H7 (cell line): ENCODE results near the gene DCAF7. TPM values are rescaled to one million over a fixed set of nuclear protein-coding genes. Genes with fewer than 3 reads are reported as not detected.

Experiments
- DNase-seq: peaks from one replicate; pipeline ENCODE4 v3.0.0; 2012
- H3K27me3 ChIP-seq: 2 replicates; pipeline ENCODE4 v1.6.0; 2011; ENCODE audit warnings: mild to moderate bottlenecking, low read length; ENCODE audit not compliant: control insufficient read depth, insufficient read depth
- H3K36me3 ChIP-seq: replicated peaks from 2 replicates; pipeline ENCODE4 v1.5.1; 2011; ENCODE audit warnings: low read length; ENCODE audit not compliant: control insufficient read depth, insufficient read depth
- H3K4me3 ChIP-seq: 2 replicates; pipeline ENCODE4 v1.5.1; 2011; ENCODE audit warnings: low read depth, mild to moderate bottlenecking, control low read depth, low read length, moderate library complexity; ENCODE audit not compliant: insufficient read depth
- total RNA-seq: library from RNA; depleted of rRNA; stranded (reverse); fragments of >200 nt; shearing (Covaris generic); gene quantifications from 2 replicates; pipeline ENCODE4 v1.2.3, GENCODE V29; 2014

The DCAF7 gene
- total RNA-seq, 1 experiment from 2014 or later: 60.8 TPM

GRCh38 chr17:63578027-63578768, 27.9 kb downstream of the DCAF7 start:
- Histone ChIP-seq H3K36me3 (peaks cover 13% of the 10 kb centered on the region), H3K4me3 (no peak overlapping the region), H3K27me3 (no peaks in the 10 kb centered on the region)
- no peak for DNase-seq

GRCh38 chr17:63578769-63579111, 28.5 kb downstream of the DCAF7 start:
- Histone ChIP-seq H3K36me3 (peaks cover 17% of the 10 kb centered on the region), H3K27me3 (no peaks in the 10 kb centered on the region), H3K4me3 (no peak overlapping the region)
- DNase-seq: no peak

DNA sequence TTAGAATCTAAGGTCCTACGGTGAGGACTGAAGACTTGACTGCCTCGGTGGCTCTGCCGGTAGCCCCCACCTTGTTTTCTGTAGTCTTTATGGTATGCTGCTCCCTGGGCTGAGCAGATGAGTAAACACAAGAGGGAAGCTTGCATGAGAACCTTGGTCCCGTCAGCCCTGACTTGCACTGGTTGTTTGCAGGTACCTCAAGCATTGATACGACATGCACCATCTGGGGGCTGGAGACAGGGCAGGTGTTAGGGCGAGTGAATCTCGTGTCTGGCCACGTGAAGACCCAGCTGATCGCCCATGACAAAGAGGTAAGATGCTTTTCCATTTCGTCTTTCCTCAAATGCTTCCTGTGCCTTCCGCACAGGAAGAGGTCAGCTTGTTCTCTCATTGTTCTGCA, 29.4 kb downstream of the DCAF7 start:
- Histone ChIP-seq H3K27me3 (no peaks in the 10 kb centered on the region), H3K36me3 (peaks cover 17% of the 10 kb centered on the region), H3K4me3 (no peak overlapping the region)
- peak; percentile 26 for DNase-seq

DNA sequence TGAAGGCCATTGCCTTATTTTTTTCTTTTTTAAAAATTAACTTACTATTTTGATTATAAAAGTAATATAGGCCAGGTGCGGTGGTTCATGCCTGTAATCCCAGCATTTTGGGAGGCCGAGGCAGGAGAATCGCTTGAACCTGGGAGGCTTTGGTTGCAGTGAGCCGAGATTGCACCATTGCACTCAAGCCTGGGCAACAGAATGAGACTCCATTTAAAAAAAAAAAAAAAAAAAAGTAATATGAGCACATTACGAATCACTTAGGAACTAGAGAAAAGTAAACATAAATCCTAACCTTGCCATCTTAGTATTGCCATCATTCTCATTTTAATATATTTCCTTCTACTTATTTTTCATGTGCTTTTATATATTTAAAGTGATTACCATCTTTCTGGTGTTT, 37.5 kb downstream of the DCAF7 start:
- no peak for DNase-seq
- Histone ChIP-seq H3K4me3 (no peak overlapping the region), H3K27me3 (no peaks in the 10 kb centered on the region), H3K36me3 (peaks cover 38% of the 10 kb centered on the region)

- Histone ChIP-seq H3K27me3 (no peaks in the 10 kb centered on the region), H3K4me3 (no peak overlapping the region), H3K36me3 (peaks cover 36% of the 10 kb centered on the region)
- no peak for DNase-seq
These were observed 38.5 kb downstream of the DCAF7 start for GRCh38 chr17:63588797-63589196.

- peaks cover 36% of the 10 kb centered on the region for H3K36me3 ChIP-seq
- H3K27me3 ChIP-seq: no peaks in the 10 kb centered on the region
- H3K4me3 ChIP-seq: no peak overlapping the region
- DNase-seq: no peak
These were observed 39.4 kb downstream of the DCAF7 start for GRCh38 chr17:63589646-63590045.

GRCh38 chr17:63592797-63593196, 42.5 kb downstream of the DCAF7 start:
- H3K4me3 ChIP-seq: no peak overlapping the region
- H3K27me3 ChIP-seq: no peaks in the 10 kb centered on the region
- no peak for DNase-seq
- H3K36me3 ChIP-seq: peaks cover 25% of the 10 kb centered on the region

GRCh38 chr17:63595132-63595531, 44.9 kb downstream of the DCAF7 start:
- no peaks in the 10 kb centered on the region for H3K27me3 ChIP-seq
- DNase-seq: no peak
- peaks cover 13% of the 10 kb centered on the region for H3K36me3 ChIP-seq
- no peak overlapping the region for H3K4me3 ChIP-seq

- H3K4me3 ChIP-seq: no peak overlapping the region
- peaks cover 4% of the 10 kb centered on the region for H3K36me3 ChIP-seq
- no peak for DNase-seq
- no peaks in the 10 kb centered on the region for H3K27me3 ChIP-seq
These were observed 46.7 kb downstream of the DCAF7 start for GRCh38 chr17:63596856-63597586.

DNA sequence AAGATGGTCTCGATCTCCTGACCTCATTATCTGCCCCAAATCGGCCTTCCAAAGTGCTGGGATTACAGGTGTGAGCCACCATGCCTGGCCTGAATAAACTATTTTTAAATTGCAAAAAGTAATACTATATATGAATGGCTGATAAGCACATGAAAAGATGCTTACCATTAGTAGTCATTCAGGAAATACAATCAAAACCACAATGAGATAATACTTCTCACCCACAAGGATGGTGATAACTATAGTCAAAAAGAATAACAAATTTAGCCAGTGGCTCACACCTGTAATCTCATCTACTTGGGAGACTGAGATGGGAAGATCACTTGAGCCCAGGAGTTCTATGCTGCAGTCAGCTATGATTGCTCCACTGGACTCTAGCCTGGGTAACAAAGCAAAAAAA, 48.0 kb downstream of the DCAF7 start:
- Histone ChIP-seq H3K36me3 (no peaks in the 10 kb centered on the region), H3K27me3 (no peaks in the 10 kb centered on the region), H3K4me3 (no peak overlapping the region)
- no peak for DNase-seq

DNA sequence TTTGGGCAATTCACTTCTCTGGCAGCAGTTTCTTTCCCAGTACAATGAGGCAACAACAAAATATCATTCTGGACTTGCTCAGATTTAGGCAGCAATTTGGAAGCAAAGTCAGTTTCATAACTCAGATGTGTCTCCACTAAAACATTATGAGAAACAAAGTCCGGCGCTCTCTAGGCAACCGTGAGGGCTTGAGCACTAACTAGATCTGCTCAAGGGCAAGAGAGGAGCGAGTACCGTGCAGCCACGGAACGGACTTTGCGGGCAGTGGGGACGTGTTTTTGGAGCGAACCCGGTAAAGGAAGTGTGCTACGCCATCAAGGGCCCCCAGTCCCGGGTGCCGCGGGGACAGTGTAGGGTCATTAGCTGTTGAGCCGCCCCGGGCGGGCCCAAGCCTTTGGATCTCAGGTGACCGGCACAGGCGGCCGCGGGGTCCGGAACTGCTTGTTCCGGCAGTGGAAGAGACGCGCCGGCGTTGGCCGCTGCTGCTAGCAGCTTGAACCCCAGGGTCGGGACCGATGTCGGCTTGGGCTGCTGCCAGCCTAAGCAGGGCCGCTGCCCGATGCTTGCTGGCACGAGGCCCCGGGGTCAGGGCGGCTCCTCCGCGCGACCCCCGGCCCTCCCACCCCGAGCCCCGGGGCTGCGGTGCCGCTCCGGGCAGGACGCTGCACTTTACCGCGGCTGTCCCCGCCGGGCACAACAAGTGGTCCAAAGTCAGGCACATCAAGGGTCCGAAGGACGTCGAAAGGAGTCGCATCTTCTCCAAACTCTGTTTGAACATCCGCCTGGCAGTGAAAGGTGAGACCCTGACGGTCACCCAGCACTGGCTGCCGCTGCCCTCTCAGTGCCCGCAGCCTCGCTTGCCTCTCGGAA, 50.5 kb downstream of the DCAF7 start, which contains the start of gene TACO1:
TSS of gene TACO1 (plus strand) at position 327 of the 870 bp plus-strand sequence. CDS start at position 516, 189 bp downstream.
- Histone ChIP-seq H3K27me3 (no peaks in the 10 kb centered on the region), H3K36me3 (peaks cover 12% of the 10 kb centered on the region), H3K4me3 (peak within 1 kb of the TSS; percentile 92)
- DNase-seq: peak; percentile 91

DNA sequence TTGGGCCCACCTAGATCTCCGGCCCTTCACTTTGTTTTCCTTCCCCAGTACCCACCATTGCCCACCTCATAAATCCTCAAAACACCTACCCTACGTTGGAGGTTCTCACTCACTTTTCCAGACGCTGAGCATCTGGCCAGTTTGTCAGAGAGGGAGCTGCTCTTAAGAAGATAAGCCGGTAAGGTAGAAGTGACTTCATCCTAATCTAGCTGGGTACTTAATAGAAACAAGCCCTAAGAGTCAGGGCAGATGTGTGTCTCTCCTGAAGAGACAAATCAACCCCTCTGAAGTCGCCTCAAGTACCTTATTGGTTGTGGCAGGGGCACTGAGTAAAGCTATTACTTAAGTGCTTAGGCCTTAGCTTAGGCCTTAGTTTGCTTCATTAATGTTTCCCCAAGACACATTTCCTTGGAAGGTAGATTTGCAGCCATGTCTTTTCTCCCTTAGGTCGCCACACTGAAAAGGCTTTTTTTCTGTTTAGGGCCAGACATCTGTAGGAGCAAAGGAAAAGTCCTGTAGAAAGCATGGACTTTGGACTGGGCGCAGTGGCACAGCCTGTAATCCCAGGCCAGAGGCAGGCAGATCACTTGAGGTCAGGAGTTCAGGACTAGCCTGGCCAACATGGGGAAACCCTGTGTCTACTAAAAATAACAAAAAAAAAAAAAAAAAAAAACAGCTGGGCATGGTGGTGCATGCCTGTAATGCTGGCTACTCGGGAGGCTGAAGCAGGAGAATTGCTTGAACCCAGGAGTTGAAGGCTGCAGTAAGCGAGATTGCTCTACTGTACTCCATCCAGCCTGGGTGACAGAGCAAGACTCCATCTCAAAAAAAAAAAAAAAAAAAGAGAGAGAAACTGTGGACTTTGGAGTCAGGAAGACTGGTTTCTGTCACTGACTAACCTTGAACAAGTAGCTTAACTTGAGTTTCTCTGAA, 51.4 kb downstream of the DCAF7 start:
- Histone ChIP-seq H3K36me3 (peaks cover 13% of the 10 kb centered on the region), H3K27me3 (no peaks in the 10 kb centered on the region), H3K4me3 (peak overlapping the region; percentile 92)
- no peak for DNase-seq

DNA sequence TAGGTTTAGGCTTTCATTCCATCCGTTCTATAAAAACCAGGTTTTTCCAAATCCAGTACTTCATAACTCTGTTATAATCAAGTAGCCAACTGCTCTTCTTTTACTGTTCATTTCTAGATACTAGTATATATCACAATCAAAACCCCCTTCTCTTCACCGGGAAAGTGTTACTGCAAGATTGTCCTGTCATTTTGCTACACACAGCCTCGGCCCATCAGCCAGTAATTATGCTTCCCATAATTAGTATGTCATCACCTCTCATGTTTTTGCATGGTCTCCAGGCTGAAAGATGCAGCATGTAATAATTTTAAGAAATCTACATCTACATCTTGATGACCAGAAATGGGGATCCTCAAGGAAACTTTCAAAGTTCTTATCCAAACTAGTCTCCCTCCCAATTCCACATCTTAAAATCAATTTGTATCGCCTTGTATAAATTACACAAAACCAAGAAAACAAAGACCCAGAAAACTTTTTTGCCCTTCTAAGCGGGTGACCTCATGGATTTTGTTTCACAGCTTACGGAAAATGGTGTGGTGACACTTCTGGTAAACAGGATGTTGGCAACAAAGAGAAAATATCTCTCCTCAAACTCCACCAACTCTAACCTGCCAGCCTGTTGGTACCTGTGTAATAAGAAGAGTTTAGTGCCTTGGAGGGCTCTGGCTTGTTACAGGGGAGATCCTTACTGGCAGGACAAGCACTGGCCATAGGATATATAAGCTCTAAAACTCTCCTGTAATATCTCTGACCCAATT, 59.7 kb downstream of the DCAF7 start:
- no peak overlapping the region for H3K4me3 ChIP-seq
- H3K36me3 ChIP-seq: peaks cover 28% of the 10 kb centered on the region
- no peak for DNase-seq
- H3K27me3 ChIP-seq: no peaks in the 10 kb centered on the region
